Stomach (tissue), 4 donors: ENCODE results near the gene BBS4.
"Not testable (repeated sequence)": the region's sequence is repeated elsewhere in the genome, so short reads cannot be mapped to it uniquely, and the experiment has no call there.

ENCODE experiments used
- CTCF ChIP-seq, 7 experiments: fragments of 450-650 bp in 4 of 7; fragments of 200-600 bp in 3 of 7; sonication (generic) in 3 of 7; IDR thresholded peaks; one replicate each; pipeline ENCODE4 v1.5.1; 2016 to 2019; ENCODE audit warnings: antibody characterized with exemption in 7 of 7, control low read depth in 2 of 7, mild to moderate bottlenecking in 1 of 7
- EP300 ChIP-seq: sonication (generic); formaldehyde crosslinking; IDR thresholded peaks from one replicate; pipeline ENCODE4 v1.6.1; 2017; ENCODE audit warnings: antibody characterized with exemption
- POLR2A ChIP-seq, 4 donors: fragments of 450-650 bp; IDR thresholded peaks; one replicate each; pipeline ENCODE4 v1.6.1; 2016; ENCODE audit warnings: antibody characterized with exemption in 4 of 4, control low read depth in 2 of 4, mild to moderate bottlenecking in 1 of 4, moderate library complexity in 1 of 4

GRCh38 chr15:72725851-72726250 lies 39.8 kb downstream of the BBS4 start:
- TF ChIP-seq POLR2A (IDR thresholded peaks at IDR 0.05); CTCF (IDR thresholded peaks at IDR 0.05); EP300: not testable (repeated sequence)
